ENCODE data around the gene SLC26A8.

DNA sequence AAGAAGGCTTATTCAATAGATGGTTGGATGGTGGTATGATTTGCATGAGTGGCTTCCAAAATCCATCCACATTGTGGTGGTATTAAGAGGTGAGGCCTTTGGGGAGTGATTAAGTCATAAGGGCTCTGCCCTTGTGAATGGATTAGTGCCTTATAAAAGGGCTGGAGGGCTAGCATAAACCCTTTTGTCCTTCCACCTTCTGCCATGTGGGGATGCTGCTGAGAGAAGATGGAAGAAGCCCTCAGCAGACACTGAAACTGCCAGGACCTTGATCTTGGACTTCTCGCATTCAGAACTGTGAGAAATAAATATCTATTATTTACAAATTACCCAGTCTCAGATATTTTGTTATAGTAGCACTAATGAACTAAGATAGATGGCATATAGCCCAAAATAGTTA lies 75.7 kb downstream of the SLC26A8 start:
- TF ChIP-seq JARID2 (CRISPR knock-in tag; IDR thresholded peaks at IDR 0.05; ENCODE audit: insufficient replicate concordance) (no peak), GTF2F1 (IDR thresholded peaks at IDR 0.05; ENCODE audit: low read length) (no peak), SP5 (CRISPR knock-in tag; IDR thresholded peaks at IDR 0.05; ENCODE audit: borderline replicate concordance, low read depth) (no peak), HDAC2 (CRISPR knock-in tag; IDR thresholded peaks at IDR 0.05) (no peak), ZNF552 (CRISPR knock-in tag; IDR thresholded peaks at IDR 0.05; ENCODE audit: borderline replicate concordance) (no peak), ZNF10 (CRISPR knock-in tag; IDR thresholded peaks at IDR 0.05; ENCODE audit: borderline replicate concordance, low read depth) (no peak)
- TF ChIP-seq, protein P1, sequence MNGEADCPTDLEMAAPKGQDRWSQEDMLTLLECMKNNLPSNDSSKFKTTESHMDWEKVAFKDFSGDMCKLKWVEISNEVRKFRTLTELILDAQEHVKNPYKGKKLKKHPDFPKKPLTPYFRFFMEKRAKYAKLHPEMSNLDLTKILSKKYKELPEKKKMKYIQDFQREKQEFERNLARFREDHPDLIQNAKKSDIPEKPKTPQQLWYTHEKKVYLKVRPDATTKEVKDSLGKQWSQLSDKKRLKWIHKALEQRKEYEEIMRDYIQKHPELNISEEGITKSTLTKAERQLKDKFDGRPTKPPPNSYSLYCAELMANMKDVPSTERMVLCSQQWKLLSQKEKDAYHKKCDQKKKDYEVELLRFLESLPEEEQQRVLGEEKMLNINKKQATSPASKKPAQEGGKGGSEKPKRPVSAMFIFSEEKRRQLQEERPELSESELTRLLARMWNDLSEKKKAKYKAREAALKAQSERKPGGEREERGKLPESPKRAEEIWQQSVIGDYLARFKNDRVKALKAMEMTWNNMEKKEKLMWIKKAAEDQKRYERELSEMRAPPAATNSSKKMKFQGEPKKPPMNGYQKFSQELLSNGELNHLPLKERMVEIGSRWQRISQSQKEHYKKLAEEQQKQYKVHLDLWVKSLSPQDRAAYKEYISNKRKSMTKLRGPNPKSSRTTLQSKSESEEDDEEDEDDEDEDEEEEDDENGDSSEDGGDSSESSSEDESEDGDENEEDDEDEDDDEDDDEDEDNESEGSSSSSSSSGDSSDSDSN (CRISPR knock-in tag; IDR thresholded peaks at IDR 0.05), result no peak
